Gastrocnemius medialis (tissue), 4 donors: ENCODE data around the gene ZNF160.

Experiments used
- CTCF ChIP-seq, 5 experiments: fragments of 450-650 bp in 3 of 5; fragments of 200-600 bp in 2 of 5; sonication (generic) in 2 of 5; IDR thresholded peaks in 4 of 5; conservative IDR thresholded peaks in 1 of 5; 1 replicate in 4 of 5; 2 replicates in 1 of 5; pipeline ENCODE4 v1.5.1; 2016 to 2019; ENCODE audit warnings: antibody characterized with exemption in 5 of 5, mild to moderate bottlenecking in 3 of 5, moderate library complexity in 3 of 5
- POLR2A ChIP-seq, 2 donors: fragments of 450-650 bp; IDR thresholded peaks; one replicate each; pipeline ENCODE4 v1.6.1; 2017; ENCODE audit warnings: antibody characterized with exemption in 2 of 2, mild to moderate bottlenecking in 2 of 2, moderate library complexity in 2 of 2

- no peak for TF ChIP-seq CTCF (IDR thresholded peaks at IDR 0.05 in 4 of 5, conservative IDR thresholded peaks at IDR 0.05 in 1 of 5)
- no peak for TF ChIP-seq POLR2A (IDR thresholded peaks at IDR 0.05)
Measured at GRCh38 chr19:53047379-53047778, 55.8 kb downstream of the ZNF160 start.
